ENCODE measurements around the gene MAGI2.

DNA sequence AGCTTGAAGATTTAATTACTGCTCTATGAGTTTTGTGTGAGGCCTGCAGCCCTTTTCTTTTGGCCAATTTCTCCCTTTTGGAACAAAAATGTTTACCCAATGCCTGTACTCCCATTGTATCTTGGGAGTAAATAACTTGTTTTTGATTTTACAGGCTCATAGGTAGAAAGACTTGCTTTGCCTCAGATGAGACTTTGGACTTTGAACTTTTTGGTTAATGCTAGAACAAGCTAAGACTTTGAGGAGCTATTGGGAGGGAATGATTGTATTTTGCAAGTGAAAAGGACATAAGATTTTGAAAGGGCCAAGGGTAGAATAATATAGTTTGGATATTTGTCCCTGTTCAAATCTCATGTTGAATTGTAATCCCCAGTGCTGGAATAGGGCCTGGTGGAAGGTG is 152.0 kb downstream of the MAGI2 start:
- TF ChIP-seq, protein P1, sequence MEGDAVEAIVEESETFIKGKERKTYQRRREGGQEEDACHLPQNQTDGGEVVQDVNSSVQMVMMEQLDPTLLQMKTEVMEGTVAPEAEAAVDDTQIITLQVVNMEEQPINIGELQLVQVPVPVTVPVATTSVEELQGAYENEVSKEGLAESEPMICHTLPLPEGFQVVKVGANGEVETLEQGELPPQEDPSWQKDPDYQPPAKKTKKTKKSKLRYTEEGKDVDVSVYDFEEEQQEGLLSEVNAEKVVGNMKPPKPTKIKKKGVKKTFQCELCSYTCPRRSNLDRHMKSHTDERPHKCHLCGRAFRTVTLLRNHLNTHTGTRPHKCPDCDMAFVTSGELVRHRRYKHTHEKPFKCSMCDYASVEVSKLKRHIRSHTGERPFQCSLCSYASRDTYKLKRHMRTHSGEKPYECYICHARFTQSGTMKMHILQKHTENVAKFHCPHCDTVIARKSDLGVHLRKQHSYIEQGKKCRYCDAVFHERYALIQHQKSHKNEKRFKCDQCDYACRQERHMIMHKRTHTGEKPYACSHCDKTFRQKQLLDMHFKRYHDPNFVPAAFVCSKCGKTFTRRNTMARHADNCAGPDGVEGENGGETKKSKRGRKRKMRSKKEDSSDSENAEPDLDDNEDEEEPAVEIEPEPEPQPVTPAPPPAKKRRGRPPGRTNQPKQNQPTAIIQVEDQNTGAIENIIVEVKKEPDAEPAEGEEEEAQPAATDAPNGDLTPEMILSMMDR (conservative IDR thresholded peaks at IDR 0.05; ENCODE audit: low read depth in 2 of 2), result no peak
- TF ChIP-seq POLR2AphosphoS5 (IDR thresholded peaks at IDR 0.05; ENCODE audit: low read depth) (no peak), EZH2 (IDR thresholded peaks at IDR 0.05; ENCODE audit: low read depth, unreplicated experiment) (no peak), CREB1 (CRISPR knock-in tag; IDR thresholded peaks at IDR 0.05; ENCODE audit: low read depth) (no peak), NANOG (IDR thresholded peaks at IDR 0.05; ENCODE audit: borderline replicate concordance) (no peak), STAT1 (IDR thresholded peaks at IDR 0.05; ENCODE audit: unreplicated experiment) (no peak), ZNF331 (CRISPR knock-in tag; IDR thresholded peaks at IDR 0.05; ENCODE audit: low read depth) (no peak)
- TF ChIP-seq, protein P2, sequence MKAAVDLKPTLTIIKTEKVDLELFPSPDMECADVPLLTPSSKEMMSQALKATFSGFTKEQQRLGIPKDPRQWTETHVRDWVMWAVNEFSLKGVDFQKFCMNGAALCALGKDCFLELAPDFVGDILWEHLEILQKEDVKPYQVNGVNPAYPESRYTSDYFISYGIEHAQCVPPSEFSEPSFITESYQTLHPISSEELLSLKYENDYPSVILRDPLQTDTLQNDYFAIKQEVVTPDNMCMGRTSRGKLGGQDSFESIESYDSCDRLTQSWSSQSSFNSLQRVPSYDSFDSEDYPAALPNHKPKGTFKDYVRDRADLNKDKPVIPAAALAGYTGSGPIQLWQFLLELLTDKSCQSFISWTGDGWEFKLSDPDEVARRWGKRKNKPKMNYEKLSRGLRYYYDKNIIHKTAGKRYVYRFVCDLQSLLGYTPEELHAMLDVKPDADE (IDR thresholded peaks at IDR 0.05), result no peak
